ENCODE results near the gene PRRX2.

GRCh38 chr9:129759319-129759718, 93.9 kb downstream of the PRRX2 start:
- TF ChIP-seq POLR2AphosphoS5 (IDR thresholded peaks at IDR 0.05) (no peak), CTCF (IDR thresholded peaks at IDR 0.05) (no peak), POLR2A (IDR thresholded peaks at IDR 0.05) (no peak)

Measured in upper lobe of left lung (tissue), 4 donors.